Astrocyte of the cerebellum (primary cell): ENCODE data around the gene GRK5.

ENCODE experiments used
- DNase-seq: peaks from one replicate; pipeline ENCODE4 v3.0.0-alpha.2; 2011; ENCODE audit warnings: low read depth
- H3K4me3 ChIP-seq: 2 replicates; pipeline ENCODE4 v1.5.1; 2011; ENCODE audit warnings: mild to moderate bottlenecking, low read depth, low read length, moderate library complexity
- in situ Hi-C: cut with HindIII; loops from 2 replicates; pipeline ENCODE4 v1.10.0; 2017; ENCODE audit warnings: low sequenced_read_pairs
- TF ChIP-seq, protein P1 (sequence below): IDR thresholded peaks from 2 replicates; pipeline ENCODE4 v1.5.1; 2012; ENCODE audit warnings: low read length, low read depth, moderate library complexity, mild to moderate bottlenecking; ENCODE audit errors: missing control alignments

The GRK5 gene

DNA sequence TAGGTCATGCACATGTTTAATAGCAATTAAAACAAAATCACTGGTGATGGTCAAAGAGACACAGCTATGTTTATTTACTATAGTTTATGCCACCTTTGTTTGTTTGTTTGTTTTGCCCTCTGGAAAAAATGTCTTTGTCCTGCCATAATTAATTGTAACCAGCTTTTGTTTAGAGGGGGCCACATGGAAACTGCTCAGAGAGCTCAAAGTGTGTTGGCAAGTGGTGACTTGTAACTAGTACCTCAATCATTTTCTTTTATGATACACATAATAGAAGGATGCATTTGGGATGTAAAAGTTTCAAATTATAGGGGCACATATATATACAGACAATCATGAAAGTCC lies 40.2 kb downstream of the GRK5 start:
- TF ChIP-seq, protein P1, sequence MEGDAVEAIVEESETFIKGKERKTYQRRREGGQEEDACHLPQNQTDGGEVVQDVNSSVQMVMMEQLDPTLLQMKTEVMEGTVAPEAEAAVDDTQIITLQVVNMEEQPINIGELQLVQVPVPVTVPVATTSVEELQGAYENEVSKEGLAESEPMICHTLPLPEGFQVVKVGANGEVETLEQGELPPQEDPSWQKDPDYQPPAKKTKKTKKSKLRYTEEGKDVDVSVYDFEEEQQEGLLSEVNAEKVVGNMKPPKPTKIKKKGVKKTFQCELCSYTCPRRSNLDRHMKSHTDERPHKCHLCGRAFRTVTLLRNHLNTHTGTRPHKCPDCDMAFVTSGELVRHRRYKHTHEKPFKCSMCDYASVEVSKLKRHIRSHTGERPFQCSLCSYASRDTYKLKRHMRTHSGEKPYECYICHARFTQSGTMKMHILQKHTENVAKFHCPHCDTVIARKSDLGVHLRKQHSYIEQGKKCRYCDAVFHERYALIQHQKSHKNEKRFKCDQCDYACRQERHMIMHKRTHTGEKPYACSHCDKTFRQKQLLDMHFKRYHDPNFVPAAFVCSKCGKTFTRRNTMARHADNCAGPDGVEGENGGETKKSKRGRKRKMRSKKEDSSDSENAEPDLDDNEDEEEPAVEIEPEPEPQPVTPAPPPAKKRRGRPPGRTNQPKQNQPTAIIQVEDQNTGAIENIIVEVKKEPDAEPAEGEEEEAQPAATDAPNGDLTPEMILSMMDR: no peak
- no peak overlapping the region for H3K4me3 ChIP-seq
- in situ Hi-C loops: no loop called here
- DNase-seq: no peak

DNA sequence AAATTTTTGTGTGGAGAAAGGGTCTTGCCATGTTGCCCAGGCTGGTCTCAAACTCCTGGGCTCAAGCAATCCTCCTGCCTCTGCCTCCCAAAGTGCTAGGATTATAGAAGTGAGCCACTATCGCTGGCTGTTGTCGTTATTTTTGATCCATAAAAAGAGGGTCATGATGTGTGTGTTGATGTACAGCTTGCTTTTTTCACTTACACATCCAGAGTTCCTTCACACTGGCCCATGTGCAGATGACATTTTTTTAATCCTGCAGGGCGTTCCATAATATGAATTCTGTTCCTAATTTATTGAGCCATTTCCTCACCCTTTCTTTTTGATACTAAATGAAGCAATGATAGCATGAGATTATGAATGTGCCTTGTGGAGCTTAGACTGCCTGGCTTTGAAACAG lies 40.8 kb downstream of the GRK5 start:
- H3K4me3 ChIP-seq: no peak overlapping the region
- DNase-seq: no peak
- TF ChIP-seq, protein P1: no peak
- in situ Hi-C loops: no loop called here

DNA sequence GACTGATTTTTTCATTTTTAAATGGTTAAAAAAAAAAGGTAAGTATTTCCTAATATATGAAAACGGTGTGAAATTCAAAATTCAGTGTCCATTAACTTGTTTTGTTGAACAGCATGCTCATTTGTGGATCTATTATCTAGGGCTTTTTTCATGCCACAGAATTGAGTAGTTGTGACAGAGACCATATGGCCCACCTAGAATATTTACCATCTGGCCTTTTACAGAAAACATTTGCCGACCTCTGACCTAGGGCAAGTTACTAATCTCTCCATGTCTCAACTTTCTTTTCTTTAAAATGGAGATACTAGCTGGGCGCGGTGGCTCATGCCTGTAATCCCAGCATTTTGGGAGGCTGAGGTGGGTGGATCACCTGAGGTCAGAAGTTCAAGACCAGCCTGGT lies 41.3 kb downstream of the GRK5 start:
- TF ChIP-seq, protein P1: no peak
- no peak overlapping the region for H3K4me3 ChIP-seq
- in situ Hi-C loops: no loop called here
- no peak for DNase-seq

DNA sequence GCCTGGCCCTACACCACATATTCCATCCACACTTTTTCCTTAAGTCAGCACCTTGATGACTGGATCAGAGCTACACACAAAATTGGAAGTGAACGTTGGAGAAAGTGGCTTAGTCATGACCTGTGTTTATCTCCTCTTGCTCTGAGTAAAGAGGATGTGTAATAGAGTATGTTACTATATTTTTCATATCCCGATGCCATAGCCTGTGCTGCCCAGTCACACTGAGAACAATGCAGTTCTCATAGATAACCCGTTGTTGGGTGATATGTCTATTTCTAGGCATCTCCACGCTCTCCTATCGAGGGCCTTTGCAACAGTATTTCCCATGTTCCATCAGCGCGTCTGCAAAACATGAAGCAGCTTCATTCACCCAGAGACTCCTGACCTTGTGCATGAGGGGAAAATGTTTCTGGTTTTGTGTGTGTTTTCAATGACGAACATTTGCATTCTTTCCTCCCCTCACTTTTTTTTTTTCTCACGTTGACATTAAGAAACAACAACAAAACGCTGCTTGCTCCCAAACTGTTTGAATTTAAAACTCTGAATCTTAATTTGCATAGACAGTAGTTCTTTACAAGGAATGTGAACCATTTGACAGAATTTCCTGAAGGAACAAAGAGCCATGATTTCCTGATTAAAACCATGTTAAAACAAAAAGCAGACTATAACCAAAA lies 43.4 kb downstream of the GRK5 start:
- TF ChIP-seq, protein P1: no peak
- in situ Hi-C loops: no loop called here
- peak; percentile 66 for DNase-seq
- no peak overlapping the region for H3K4me3 ChIP-seq

DNA sequence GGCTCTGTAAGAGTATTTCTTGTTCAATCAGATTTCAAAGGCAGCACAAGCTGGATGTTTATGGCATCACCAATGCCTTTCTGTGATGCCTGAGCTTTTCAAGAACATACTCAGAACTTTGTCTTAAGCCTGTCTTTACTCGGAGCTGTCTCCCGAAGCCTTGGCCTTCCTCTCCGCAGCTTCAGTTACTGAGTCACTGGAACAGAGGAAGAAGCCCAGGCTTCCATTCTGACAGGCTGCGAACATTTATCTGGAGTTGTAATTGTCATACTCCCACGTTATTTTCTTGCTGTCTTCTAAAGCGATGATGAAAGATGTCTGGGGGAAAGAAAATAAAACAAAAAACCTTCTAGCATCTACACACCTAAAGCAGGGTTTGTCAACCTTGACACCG lies 43.9 kb downstream of the GRK5 start:
- DNase-seq: no peak
- in situ Hi-C loops: no loop called here
- H3K4me3 ChIP-seq: no peak overlapping the region
- TF ChIP-seq, protein P1: no peak

DNA sequence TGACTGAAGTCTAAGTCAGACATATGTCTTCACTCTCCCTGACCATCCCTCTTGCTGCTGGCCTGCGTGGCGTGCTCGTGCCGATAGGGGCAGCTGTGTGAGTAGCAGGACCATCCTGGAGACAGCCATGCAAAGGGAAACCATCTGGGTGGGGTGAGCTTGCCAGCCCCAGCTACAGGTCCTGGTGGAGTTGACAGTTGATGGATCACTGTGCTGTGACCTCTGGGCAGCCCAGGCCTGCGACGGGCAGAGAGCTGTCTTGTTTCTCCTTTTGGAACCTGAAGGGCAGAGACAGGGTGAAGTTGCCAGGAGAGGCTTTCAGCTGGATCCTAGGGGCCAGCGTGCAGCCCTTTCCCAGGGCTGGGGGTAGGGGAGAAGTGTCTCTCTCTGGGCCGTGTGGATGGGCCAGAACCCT lies 44.7 kb downstream of the GRK5 start:
- DNase-seq: no peak
- TF ChIP-seq, protein P1: peak; percentile 60
- in situ Hi-C loops: no loop called here
- no peak overlapping the region for H3K4me3 ChIP-seq
